Activated CD4-positive, alpha-beta T cell treated with anti-CD3 and anti-CD28 coated beads, Interleukin-2, amount 50 U/mL, for 16 hours (primary cell): ENCODE results near the gene SP5.
"Not testable (repeated sequence)": the region's sequence is repeated elsewhere in the genome, so short reads cannot be mapped to it uniquely, and the experiment has no call there.

Experiments used
- DNase-seq: peaks from one replicate; pipeline ENCODE4 v3.0.0-alpha.2; 2020

The SP5 gene

GRCh38 chr2:170715062-170715931 is at the start of gene SP5:
Gene SP5, plus strand, starts transcription at chr2:170715337. Its CDS starts 176 bp downstream, at chr2:170715513.
- peak; percentile 21 for DNase-seq

DNA sequence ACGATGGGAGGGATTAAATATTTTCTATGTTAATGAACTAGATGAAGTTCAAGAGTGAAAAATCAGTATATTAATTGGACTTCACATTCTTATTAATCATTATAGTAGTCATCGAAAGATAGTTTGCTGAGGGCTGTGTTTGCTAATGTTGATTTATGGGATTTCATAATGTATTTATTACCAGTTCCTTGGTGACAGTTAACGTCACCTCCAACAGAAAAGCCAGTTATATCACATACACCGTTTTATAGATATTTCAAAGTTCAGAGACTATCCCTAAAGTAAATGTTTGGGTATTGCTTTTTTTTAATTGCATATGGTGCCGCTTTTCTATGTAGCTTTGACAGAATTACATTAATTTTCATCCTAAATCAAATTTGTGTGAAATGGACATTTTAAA is 49.4 kb upstream of the SP5 start:
- DNase-seq, result no peak

DNA sequence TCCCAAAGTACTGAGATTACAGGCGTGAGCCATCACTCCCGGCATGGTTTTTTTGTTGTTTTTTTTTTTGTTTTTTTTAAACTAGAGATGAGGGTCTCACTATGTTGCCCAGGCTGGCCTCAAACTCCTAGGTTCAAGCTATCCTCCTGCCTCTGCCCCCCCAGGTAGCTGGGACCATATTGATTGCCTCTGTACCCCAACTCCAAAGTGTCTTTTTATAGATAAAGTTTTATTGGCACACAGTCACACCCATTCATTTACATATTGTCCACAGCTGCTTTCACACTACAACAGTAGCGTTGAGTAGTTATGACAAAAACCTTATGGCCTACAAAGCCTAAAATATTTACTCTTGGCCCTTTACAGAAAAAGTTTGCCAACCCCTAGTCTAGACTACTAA is 45.2 kb upstream of the SP5 start:
- DNase-seq, result no peak

- DNase-seq, result no peak
These were observed 44.5 kb upstream of the SP5 start for GRCh38 chr2:170670651-170671050.

DNA sequence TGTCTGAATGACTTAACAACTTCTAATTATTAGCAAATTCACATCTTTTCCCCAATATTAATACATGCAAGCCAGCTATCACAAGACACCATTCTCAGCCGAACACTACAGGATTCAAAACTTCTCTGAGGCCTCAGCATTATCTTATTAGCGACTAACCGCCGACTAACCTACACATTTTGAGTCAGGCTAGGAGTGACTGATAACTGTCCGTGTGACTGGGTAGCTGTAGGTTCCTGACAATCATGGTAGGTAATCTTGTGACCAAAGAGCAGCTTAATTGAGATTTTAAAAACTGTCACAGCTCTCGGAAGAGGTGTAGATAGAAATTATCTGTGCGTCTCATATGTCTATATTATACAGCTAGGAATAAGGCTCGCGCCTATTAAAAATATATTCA is 44.1 kb upstream of the SP5 start:
- DNase-seq, result no peak

GRCh38 chr2:170674282-170674681 is 40.9 kb upstream of the SP5 start:
- DNase-seq, result not testable (repeated sequence)

GRCh38 chr2:170675701-170676100 is 39.4 kb upstream of the SP5 start:
- no peak for DNase-seq

DNA sequence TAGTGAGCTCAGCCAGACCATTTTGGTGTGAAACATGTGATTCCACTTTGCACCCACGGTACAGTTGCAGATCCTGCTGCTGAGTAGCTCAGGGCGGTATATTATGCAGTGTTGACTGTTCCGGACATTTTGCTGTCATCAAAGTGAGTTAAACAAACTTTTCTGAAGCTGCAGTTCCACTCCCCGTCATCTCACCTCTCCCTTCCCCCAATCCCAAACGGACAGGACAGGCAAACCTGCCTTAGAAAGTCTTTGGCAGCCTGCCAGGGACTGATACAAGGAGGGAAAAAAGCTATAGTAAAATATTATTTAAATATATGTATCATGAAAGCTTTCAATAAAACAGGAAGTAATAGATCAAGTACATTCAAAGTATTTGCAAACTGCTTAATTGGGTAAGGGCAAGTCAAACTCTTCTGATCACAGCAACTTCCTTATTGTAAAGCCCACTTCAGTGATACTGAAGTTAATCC is 35.5 kb upstream of the SP5 start:
- DNase-seq, result no peak

DNA sequence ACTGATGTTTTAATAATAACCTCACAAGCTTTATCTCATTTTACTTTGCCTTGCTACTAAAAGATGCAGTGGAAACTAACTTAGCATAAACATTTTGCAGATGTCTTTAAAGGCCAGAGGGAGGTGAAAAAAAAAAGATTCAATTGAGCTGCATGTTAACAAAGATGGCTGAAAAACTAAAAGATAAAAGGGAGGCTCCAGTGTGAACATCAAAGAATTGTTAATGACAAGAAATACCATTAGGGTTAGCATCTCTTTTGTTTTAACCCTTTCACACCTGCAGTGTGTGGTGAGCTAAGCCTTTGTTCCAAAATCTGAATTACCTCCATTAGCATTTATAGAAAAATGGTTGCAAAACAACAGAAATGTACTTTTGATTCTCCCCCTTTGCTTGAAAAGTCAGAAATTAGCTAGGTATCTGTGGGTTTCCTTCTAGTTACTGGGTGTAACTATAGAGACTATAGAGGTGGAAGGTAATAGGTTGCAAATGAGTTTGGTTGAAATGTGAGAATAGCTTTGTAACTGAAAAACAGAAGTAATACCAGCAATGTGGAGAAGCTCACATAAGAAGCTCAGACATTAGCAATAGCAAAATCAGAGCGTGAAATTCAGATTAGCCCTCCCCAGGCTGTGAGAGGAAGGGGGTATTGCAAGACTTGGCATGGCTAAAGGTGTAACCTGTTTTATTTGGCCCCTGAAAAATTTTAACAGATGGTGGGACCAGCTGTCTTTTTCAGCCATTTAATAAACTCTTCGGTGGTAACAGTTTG is 34.8 kb upstream of the SP5 start:
- no peak for DNase-seq

DNA sequence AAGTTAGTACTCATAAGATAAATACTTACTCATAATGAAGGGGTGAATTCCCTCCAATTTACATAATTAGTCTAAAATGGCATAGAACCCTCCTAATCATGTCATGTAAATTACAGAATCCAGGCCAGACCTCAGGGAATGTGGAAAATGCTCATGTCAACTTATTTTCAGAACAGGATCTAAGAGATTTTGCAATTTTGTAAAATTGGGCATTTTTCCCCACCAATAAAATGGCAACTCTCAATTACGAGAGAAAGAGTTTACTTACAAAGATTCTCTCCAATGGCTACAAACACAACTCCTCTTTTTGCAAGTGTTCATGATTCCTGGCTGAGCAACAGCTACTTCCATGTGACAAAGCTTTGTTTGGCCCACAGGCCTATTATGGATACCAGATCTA is 33.8 kb upstream of the SP5 start:
- no peak for DNase-seq

DNA sequence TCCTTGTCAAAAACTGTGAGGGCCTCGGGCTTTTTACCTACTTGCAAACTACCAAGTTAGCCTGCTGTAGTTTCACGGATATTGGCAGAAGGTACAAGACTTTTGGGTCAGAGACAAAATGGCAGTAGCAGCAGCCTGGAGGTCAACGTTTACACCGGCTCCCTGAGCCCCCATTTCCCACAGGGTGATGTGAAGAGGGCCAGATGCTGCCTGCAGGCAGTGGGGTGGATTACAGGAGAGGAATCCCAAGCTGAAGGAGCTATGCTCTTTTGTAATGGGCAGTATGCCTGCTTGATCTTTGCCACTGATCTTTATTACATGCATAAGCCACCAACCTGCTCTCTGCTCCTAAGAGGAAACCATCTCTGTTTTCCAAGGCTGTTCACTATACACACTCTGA is 29.5 kb upstream of the SP5 start:
- DNase-seq, result no peak

DNA sequence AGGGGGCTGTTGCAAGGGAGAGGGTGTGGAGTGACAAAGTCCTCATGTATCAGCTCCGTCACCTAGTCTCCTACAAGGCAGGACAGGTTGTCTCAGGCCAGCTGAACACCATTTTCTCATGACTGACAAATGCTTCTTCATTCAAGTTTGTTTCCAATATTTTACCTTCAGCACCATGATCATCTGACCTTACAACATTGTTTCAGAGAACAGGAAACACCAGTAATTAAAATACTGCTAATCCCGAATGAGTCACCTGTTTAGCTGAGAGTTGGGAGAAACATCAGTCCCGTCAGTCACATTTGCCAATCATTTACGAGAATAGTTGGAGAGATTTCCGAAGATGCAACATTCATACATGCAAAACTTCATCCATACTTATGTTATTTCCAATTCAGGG is 25.7 kb upstream of the SP5 start:
- DNase-seq, result no peak

- DNase-seq, result no peak
These were observed 24.5 kb upstream of the SP5 start for GRCh38 chr2:170690640-170691039.

- DNase-seq, result no peak
These were observed 20.8 kb upstream of the SP5 start for GRCh38 chr2:170694316-170694715.

- DNase-seq, result no peak
These were observed 19.4 kb upstream of the SP5 start for GRCh38 chr2:170695521-170696410.

- DNase-seq, result no peak
These were observed 18.2 kb upstream of the SP5 start for GRCh38 chr2:170696948-170697347.

DNA sequence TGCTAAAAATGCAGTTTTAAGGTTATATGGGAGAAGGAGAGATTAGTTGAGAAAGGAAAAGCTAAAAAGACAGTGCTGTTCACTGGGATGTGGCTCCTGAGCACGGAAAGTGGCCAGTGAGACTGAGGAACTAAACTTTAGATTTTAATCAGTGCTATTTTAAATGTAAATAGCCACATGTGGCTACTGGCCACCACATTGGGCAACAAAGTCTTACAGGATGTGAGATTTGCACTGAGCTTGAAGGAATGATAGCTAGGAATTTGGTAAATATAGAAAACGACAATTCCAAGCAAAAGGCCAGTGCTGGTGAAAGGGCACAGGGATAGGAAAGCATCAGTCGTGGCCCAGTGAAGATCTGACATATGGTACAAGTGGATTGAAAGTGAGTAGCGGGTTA is 14.1 kb upstream of the SP5 start:
- DNase-seq, result no peak

DNA sequence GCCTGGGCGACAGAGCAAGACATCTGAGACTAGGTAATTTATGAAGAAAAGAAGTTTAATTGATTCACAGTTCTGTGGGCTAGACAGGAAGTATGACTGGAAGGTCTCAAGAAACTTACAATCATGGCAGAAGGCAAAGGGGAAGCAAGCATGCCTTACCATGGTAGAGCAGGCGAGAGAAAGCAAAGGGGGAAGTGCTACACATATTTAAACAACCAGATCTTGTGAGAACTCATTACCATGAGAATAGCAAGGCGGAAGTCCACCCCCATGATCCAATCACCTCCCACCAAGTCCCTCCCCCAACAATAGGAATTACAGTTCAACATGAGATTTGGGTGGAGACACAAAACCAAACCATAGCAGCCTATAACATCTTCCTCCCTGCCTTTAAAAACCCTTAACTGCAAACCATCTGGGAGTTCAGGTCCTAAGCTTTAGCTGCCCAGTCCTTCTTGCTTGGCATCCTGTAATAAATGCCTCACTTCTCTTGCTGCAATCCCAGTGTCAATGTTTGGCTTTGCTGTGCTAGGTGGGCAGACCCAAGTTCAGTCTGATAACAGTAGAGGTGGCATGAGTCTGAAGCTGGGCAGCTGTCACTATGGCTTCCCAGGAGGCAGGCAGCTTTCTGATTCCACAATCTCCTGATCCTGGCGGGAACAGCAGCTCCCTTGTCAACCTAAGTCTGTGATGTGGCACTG is 11.2 kb upstream of the SP5 start:
- no peak for DNase-seq

GRCh38 chr2:170707821-170708795 is 7.0 kb upstream of the SP5 start:
- no peak for DNase-seq

DNA sequence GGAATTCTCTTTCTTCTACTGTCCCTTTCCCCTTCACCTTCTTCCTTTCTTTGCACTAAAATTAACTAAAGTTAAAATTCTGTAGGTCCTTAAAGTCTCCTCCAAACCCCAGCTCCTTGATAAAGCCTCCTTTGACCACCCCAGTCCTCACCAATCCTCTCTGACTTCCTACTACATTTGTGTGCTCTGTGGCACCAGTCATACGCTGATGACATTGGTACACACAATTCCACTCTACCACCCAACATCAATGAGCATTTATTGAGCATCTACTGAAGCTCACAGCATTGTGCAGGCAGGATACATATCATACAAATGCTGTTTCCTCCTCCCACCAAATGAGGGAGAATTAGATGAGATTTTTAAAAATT is 4.5 kb upstream of the SP5 start:
- DNase-seq, result no peak

DNA sequence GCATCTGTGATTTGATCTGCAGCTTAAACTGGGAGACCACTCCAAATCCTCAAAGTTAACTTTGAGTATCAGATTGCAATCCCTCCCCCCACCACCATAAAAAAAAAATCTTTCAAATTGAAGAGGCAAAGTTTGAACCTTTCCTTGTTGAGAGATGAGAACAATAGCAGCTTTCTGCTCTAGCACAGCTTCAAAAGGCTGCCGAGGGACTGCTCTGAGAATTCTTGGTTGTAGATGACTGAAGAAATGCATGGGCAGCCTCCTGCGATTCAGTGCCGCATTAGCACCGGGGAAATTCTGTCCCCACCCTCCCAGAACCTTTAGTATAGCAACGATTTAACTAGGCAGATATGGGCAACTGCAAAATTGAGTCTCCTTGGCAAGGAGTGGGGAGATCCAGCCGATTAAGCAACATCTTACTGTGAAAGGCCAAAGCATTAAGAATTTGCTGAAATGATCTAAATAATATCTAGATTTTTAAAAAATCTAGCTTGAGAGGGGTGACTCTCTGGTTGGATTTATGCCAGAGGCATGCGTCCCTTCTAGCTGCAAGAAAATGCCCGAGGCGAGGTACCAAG is 3.9 kb upstream of the SP5 start:
- no peak for DNase-seq
